GM12878 (cell line): ENCODE measurements around the gene ETV6. TPM values are rescaled to one million over a fixed set of nuclear protein-coding genes. Genes with fewer than 3 reads are reported as not detected.

Experiments
- ASH2L ChIP-seq: fragments of 300-600, 200-600 bp; sonication (generic); IDR thresholded peaks from 2 replicates; pipeline ENCODE4 v1.6.1; 2017; ENCODE audit warnings: low read depth, mild to moderate bottlenecking, borderline replicate concordance
- CHD2 ChIP-seq: IDR thresholded peaks from 2 replicates; pipeline ENCODE4 v1.6.1; 2011; ENCODE audit warnings: low read depth, low read length, improper control_type of control experiment, borderline replicate concordance
- ETV6 ChIP-seq, 2 experiments: fragments of 450-650 bp in 1 of 2; IDR thresholded peaks in 1 of 2; conservative IDR thresholded peaks in 1 of 2; 2 replicates each; pipeline ENCODE4 v1.6.1; 2014; ENCODE audit warnings: antibody characterized with exemption in 1 of 2, borderline replicate concordance in 1 of 2, low read depth in 1 of 2, mild to moderate bottlenecking in 1 of 2, moderate library complexity in 1 of 2
- EZH2 ChIP-seq: IDR thresholded peaks from 2 replicates; pipeline ENCODE4 v1.6.1; 2012; ENCODE audit warnings: low read depth, mild to moderate bottlenecking, control low read depth, inconsistent platforms, low read length, borderline replicate concordance; ENCODE audit not compliant: control insufficient read depth
- FOS ChIP-seq: IDR thresholded peaks from 3 replicates; pipeline ENCODE4 v1.6.1; 2011; ENCODE audit warnings: borderline replicate concordance; ENCODE audit not compliant: insufficient read length; ENCODE audit errors: extremely low read depth
- GATAD2B ChIP-seq: fragments of 450-650 bp; conservative IDR thresholded peaks from 2 replicates; pipeline ENCODE4 v1.6.1; 2017; ENCODE audit warnings: low read depth, mild to moderate bottlenecking, moderate library complexity
- IRF4 ChIP-seq: IDR thresholded peaks from 2 replicates; pipeline ENCODE4 v1.6.1; 2011; ENCODE audit warnings: low read depth, low read length
- JUNB ChIP-seq: IDR thresholded peaks from 2 replicates; pipeline ENCODE4 v1.6.1; 2016; ENCODE audit warnings: antibody characterized with exemption, mild to moderate bottlenecking
- MEF2B ChIP-seq: fragments of 450-650 bp; IDR thresholded peaks from 2 replicates; pipeline ENCODE4 v1.6.1; 2018; ENCODE audit warnings: mild to moderate bottlenecking, moderate library complexity; ENCODE audit not compliant: partially characterized antibody, poor library complexity, severe bottlenecking
- POLR2AphosphoS2 ChIP-seq: IDR thresholded peaks from 2 replicates; pipeline ENCODE4 v1.6.1; 2011; ENCODE audit warnings: low read depth, mild to moderate bottlenecking, low read length, improper control_type of control experiment, moderate library complexity
- POLR2AphosphoS5 ChIP-seq: IDR thresholded peaks from 2 replicates; pipeline ENCODE4 v1.6.1; 2011; ENCODE audit warnings: mild to moderate bottlenecking, low read length, inconsistent platforms
- SUZ12 ChIP-seq: fragments of 200-600 bp; sonication (generic); IDR thresholded peaks from one replicate; pipeline ENCODE4 v1.6.1; 2018; ENCODE audit warnings: antibody characterized with exemption, mild to moderate bottlenecking; ENCODE audit not compliant: unreplicated experiment
- TAF1 ChIP-seq: IDR thresholded peaks from 2 replicates; pipeline ENCODE4 v1.6.1; 2011; ENCODE audit warnings: mild to moderate bottlenecking, low read depth, low read length, borderline replicate concordance
- ZNF217 ChIP-seq: fragments of 450-650 bp; IDR thresholded peaks from 2 replicates; pipeline ENCODE4 v1.6.1; 2017; ENCODE audit warnings: antibody characterized with exemption, mild to moderate bottlenecking
- ZNF622 ChIP-seq: fragments of 450-650 bp; IDR thresholded peaks from 2 replicates; pipeline ENCODE4 v1.6.1; 2017; ENCODE audit warnings: mild to moderate bottlenecking, inconsistent platforms
- polyA plus RNA-seq, 11 experiments: library from polyadenylated mRNA; depleted of rRNA in 4 of 11; unstranded in 6 of 11; stranded (reverse) in 5 of 11; fragments of >200 nt; fragmentation: Nextera tagmentation in 4 of 11; fragmentation: Illumina TruSeq in 1 of 11; extraction: Ambion mirVana in 4 of 11; extraction: Trizol in 1 of 11; gene quantifications; 1 replicate in 1 of 11; 2 replicates in 10 of 11; pipeline versions ENCODE4 v1.2.1 to v1.2.3, GENCODE V29; 2011 to 2016; ENCODE audit warnings: inconsistent platforms in 2 of 11, missing spikeins in 2 of 11, low read depth in 1 of 11
- total RNA-seq, 4 experiments: library from RNA; depleted of rRNA in 3 of 4; stranded (reverse); fragments of >200 nt in 3 of 4; fragmentation: Illumina TruSeq in 1 of 4; extraction: Trizol in 1 of 4; gene quantifications; 2 replicates each; pipeline versions ENCODE4 v1.2.1 to v1.2.3, GENCODE V29; 2013 to 2021
- TF ChIP-seq, protein P1 (sequence below): fragments of 450-650 bp; IDR thresholded peaks from 2 replicates; pipeline ENCODE4 v1.6.1; 2018; ENCODE audit warnings: borderline replicate concordance, mild to moderate bottlenecking; ENCODE audit not compliant: partially characterized antibody
- TF ChIP-seq, protein P2 (sequence below): fragments of 450-650 bp; IDR thresholded peaks from 2 replicates; pipeline ENCODE4 v1.6.1; 2017; ENCODE audit warnings: mild to moderate bottlenecking, moderate library complexity
- TF ChIP-seq, protein P3 (sequence below): fragments of 150-350 bp; IDR thresholded peaks from 2 replicates; pipeline ENCODE4 v1.6.1; 2016; ENCODE audit warnings: low read depth, low read length

The ETV6 gene
- total and polyA plus RNA-seq, 10 of the 15 experiments (the other 5 are each of a cell fraction or from before 2014, with no cell fraction given) = 6.6 to 74.8 (median 24.6) TPM

DNA sequence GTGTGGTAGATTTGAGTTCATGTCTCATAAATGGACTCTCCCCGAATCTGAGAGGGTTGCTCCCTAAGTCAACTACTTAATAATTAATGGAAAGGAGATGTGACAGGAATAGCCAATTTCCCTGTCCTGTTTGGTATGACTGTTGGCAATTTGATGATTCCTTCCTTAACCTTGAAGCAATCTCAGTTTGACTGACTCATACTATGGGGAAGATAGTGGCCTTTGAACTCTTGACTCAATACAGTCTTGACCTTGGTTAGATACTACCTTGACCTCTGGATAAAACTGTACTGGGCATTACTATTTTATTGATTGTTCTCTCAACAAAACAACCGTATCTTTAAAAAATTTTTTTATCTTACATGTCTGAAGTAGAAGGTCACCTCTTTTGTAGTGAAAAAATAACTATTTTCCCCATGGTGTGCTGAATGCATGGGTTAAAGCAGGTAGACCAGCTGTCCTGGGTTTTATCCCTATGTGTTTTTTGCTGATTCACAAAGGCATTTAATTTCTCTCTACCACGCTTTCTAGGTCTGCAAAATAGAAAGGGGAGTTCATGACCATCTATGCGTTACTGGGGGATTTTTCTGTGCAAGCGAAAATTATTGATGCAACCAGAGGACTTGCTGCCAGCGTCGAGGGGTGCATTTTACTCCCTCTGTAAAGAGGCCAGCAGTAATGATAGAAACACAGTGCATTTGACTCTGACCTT, 80.1 kb downstream of the ETV6 start (continued):
- TF ChIP-seq, protein P1, sequence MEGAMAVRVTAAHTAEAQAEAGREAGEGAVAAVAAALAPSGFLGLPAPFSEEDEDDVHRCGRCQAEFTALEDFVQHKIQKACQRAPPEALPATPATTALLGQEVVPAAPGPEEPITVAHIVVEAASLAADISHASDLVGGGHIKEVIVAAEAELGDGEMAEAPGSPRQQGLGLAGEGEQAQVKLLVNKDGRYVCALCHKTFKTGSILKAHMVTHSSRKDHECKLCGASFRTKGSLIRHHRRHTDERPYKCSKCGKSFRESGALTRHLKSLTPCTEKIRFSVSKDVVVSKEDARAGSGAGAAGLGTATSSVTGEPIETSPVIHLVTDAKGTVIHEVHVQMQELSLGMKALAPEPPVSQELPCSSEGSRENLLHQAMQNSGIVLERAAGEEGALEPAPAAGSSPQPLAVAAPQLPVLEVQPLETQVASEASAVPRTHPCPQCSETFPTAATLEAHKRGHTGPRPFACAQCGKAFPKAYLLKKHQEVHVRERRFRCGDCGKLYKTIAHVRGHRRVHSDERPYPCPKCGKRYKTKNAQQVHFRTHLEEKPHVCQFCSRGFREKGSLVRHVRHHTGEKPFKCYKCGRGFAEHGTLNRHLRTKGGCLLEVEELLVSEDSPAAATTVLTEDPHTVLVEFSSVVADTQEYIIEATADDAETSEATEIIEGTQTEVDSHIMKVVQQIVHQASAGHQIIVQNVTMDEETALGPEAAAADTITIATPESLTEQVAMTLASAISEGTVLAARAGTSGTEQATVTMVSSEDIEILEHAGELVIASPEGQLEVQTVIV = no peak
- no peak for TF ChIP-seq SUZ12
- no peak for TF ChIP-seq FOS
- peak in 1 of 2 experiments; percentile 32; a peak in 2 of 4 replicates for TF ChIP-seq ETV6 (conservative IDR thresholded peaks at IDR 0.05 in 1 of 2, IDR thresholded peaks at IDR 0.05 in 1 of 2; ENCODE audit: borderline replicate concordance in 1 of 2, low read depth in 1 of 2)
- no peak; the same call in 1 of the 2 replicates for TF ChIP-seq GATAD2B
- 0 out of 2 replicates have a peak, but pooled peaks have one; percentile 15 for TF ChIP-seq POLR2AphosphoS5
- TF ChIP-seq, protein P2, sequence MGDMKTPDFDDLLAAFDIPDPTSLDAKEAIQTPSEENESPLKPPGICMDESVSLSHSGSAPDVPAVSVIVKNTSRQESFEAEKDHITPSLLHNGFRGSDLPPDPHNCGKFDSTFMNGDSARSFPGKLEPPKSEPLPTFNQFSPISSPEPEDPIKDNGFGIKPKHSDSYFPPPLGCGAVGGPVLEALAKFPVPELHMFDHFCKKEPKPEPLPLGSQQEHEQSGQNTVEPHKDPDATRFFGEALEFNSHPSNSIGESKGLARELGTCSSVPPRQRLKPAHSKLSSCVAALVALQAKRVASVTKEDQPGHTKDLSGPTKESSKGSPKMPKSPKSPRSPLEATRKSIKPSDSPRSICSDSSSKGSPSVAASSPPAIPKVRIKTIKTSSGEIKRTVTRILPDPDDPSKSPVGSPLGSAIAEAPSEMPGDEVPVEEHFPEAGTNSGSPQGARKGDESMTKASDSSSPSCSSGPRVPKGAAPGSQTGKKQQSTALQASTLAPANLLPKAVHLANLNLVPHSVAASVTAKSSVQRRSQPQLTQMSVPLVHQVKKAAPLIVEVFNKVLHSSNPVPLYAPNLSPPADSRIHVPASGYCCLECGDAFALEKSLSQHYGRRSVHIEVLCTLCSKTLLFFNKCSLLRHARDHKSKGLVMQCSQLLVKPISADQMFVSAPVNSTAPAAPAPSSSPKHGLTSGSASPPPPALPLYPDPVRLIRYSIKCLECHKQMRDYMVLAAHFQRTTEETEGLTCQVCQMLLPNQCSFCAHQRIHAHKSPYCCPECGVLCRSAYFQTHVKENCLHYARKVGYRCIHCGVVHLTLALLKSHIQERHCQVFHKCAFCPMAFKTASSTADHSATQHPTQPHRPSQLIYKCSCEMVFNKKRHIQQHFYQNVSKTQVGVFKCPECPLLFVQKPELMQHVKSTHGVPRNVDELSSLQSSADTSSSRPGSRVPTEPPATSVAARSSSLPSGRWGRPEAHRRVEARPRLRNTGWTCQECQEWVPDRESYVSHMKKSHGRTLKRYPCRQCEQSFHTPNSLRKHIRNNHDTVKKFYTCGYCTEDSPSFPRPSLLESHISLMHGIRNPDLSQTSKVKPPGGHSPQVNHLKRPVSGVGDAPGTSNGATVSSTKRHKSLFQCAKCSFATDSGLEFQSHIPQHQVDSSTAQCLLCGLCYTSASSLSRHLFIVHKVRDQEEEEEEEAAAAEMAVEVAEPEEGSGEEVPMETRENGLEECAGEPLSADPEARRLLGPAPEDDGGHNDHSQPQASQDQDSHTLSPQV = peak; percentile 82
- TF ChIP-seq CHD2 = 0 out of 2 replicates have a peak, but pooled peaks have one; percentile 10
- no peak for TF ChIP-seq ASH2L
- TF ChIP-seq POLR2AphosphoS2 = no peak
- no peak for TF ChIP-seq EZH2
- TF ChIP-seq, protein P3, sequence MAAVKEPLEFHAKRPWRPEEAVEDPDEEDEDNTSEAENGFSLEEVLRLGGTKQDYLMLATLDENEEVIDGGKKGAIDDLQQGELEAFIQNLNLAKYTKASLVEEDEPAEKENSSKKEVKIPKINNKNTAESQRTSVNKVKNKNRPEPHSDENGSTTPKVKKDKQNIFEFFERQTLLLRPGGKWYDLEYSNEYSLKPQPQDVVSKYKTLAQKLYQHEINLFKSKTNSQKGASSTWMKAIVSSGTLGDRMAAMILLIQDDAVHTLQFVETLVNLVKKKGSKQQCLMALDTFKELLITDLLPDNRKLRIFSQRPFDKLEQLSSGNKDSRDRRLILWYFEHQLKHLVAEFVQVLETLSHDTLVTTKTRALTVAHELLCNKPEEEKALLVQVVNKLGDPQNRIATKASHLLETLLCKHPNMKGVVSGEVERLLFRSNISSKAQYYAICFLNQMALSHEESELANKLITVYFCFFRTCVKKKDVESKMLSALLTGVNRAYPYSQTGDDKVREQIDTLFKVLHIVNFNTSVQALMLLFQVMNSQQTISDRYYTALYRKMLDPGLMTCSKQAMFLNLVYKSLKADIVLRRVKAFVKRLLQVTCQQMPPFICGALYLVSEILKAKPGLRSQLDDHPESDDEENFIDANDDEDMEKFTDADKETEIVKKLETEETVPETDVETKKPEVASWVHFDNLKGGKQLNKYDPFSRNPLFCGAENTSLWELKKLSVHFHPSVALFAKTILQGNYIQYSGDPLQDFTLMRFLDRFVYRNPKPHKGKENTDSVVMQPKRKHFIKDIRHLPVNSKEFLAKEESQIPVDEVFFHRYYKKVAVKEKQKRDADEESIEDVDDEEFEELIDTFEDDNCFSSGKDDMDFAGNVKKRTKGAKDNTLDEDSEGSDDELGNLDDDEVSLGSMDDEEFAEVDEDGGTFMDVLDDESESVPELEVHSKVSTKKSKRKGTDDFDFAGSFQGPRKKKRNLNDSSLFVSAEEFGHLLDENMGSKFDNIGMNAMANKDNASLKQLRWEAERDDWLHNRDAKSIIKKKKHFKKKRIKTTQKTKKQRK = no peak
- peak; percentile 33; the same call in 1 of the 2 replicates for TF ChIP-seq TAF1
- peak; percentile 10 for TF ChIP-seq MEF2B
- no peak for TF ChIP-seq ZNF622
- peak; percentile 61; the same call in 1 of the 2 replicates for TF ChIP-seq IRF4
- TF ChIP-seq ZNF217 = peak; percentile 78; the same call in 1 of the 2 replicates
- peak; percentile 58 for TF ChIP-seq JUNB
